GM18498 (cell line): ENCODE measurements around the gene CACNG7.

Experiments
- ATAC-seq: cut with Tn5 transposase; IDR thresholded peaks from one replicate; pipeline ENCODE4 v1.9.1; 2021; ENCODE audit warnings: mild to moderate bottlenecking, moderate library complexity; ENCODE audit not compliant: unreplicated experiment

The CACNG7 gene

GRCh38 chr19:53980539-53981375 is 71.7 kb downstream of the CACNG7 start:
- no peak for ATAC-seq

- no peak for ATAC-seq
Measured at GRCh38 chr19:53981376-53981951, 72.4 kb downstream of the CACNG7 start.

- no peak for ATAC-seq
Measured at GRCh38 chr19:53982001-53982451, 72.9 kb downstream of the CACNG7 start.

- ATAC-seq, result no peak
Measured at GRCh38 chr19:53982611-53983010, 73.5 kb downstream of the CACNG7 start.

GRCh38 chr19:53983457-53984289 is 74.6 kb downstream of the CACNG7 start:
- ATAC-seq, result no peak

GRCh38 chr19:53985863-53986262 is 76.8 kb downstream of the CACNG7 start:
- ATAC-seq, result no peak

GRCh38 chr19:53988981-53989380 is 79.9 kb downstream of the CACNG7 start:
- no peak for ATAC-seq

GRCh38 chr19:53989600-53990533 is 80.8 kb downstream of the CACNG7 start:
- no peak for ATAC-seq

- ATAC-seq, result no peak
Measured at GRCh38 chr19:53991224-53992113, 82.4 kb downstream of the CACNG7 start, which contains the start of gene CACNG6. Gene CACNG6 (plus strand): TSS chr19:53991637. CDS start chr19:53992878, 1,241 bp downstream.

- no peak for ATAC-seq
Measured at GRCh38 chr19:53992211-53992610, 83.1 kb downstream of the CACNG7 start.

GRCh38 chr19:53992815-53993214 is 83.7 kb downstream of the CACNG7 start:
- no peak for ATAC-seq

GRCh38 chr19:53993448-53993847 is 84.4 kb downstream of the CACNG7 start:
- no peak for ATAC-seq
